Tibial nerve (tissue), 4 donors: ENCODE measurements around the gene SLC35B2. TPM values are rescaled to one million over a fixed set of nuclear protein-coding genes. Genes with fewer than 3 reads are reported as not detected.
A peak's percentile ranks its signal among the peaks of the same experiment; 100 is the strongest.

Experiments used
- DNase-seq, 2 donors: peaks; one replicate each; pipeline ENCODE4 v3.0.0-alpha.2; 2019; ENCODE audit warnings: low spot score in 2 of 2
- H3K27ac ChIP-seq, 4 donors: fragments of 200-600 bp; sonication (generic) in 3 of 4; one replicate each; pipeline ENCODE4 v1.5.1; 2017 to 2019; ENCODE audit warnings: mild to moderate bottlenecking in 1 of 4
- H3K27me3 ChIP-seq, 2 donors: fragments of 200-600 bp; sonication (generic) in 1 of 2; one replicate each; pipeline versions ENCODE4 v1.5.1 to v1.6.0; 2017 to 2019
- H3K36me3 ChIP-seq, 3 donors: fragments of 200-600 bp; sonication (generic); one replicate each; pipeline ENCODE4 v1.5.1; 2018 to 2019
- H3K4me1 ChIP-seq, 4 donors: fragments of 200-600 bp; sonication (generic) in 3 of 4; one replicate each; pipeline ENCODE4 v1.5.1; 2017 to 2019
- H3K4me3 ChIP-seq, 4 donors: fragments of 200-600 bp; sonication (generic) in 3 of 4; one replicate each; pipeline ENCODE4 v1.5.1; 2017 to 2019; ENCODE audit warnings: mild to moderate bottlenecking in 1 of 4, moderate library complexity in 1 of 4
- H3K9me3 ChIP-seq, 4 donors: fragments of 200-600 bp; sonication (generic) in 3 of 4; one replicate each; pipeline ENCODE4 v1.5.1; 2017 to 2019
- CTCF ChIP-seq, 5 experiments: fragments of 200-600 bp in 3 of 5; fragments of 450-650 bp in 2 of 5; sonication (generic) in 3 of 5; IDR thresholded peaks; one replicate each; pipeline ENCODE4 v1.5.1; 2016 to 2019; ENCODE audit warnings: antibody characterized with exemption in 5 of 5, mild to moderate bottlenecking in 3 of 5, moderate library complexity in 2 of 5
- EP300 ChIP-seq, 2 donors: sonication (generic); formaldehyde crosslinking; IDR thresholded peaks; one replicate each; pipeline ENCODE4 v1.6.1; 2017; ENCODE audit warnings: antibody characterized with exemption in 2 of 2, mild to moderate bottlenecking in 1 of 2
- POLR2A ChIP-seq, 2 donors: fragments of 450-650 bp; IDR thresholded peaks; one replicate each; pipeline ENCODE4 v1.6.1; 2017; ENCODE audit warnings: antibody characterized with exemption in 2 of 2, mild to moderate bottlenecking in 2 of 2, moderate library complexity in 2 of 2
- WGBS, 2 donors: methylation state at CpG; one replicate each; pipeline ENCODE4 v1.1.5; 2018; 5-methylcytosine and 5-hydroxymethylcytosine counted together
- total RNA-seq, 4 donors: library from RNA; depleted of rRNA; stranded (reverse); fragments of >200 nt; gene quantifications; one replicate each; pipeline ENCODE4 v1.1.0, GENCODE V29; 2016

The SLC35B2 gene
- total RNA-seq, 4 donors from 2014 or later: 28.0 to 34.1 (median 33.1) TPM

DNA sequence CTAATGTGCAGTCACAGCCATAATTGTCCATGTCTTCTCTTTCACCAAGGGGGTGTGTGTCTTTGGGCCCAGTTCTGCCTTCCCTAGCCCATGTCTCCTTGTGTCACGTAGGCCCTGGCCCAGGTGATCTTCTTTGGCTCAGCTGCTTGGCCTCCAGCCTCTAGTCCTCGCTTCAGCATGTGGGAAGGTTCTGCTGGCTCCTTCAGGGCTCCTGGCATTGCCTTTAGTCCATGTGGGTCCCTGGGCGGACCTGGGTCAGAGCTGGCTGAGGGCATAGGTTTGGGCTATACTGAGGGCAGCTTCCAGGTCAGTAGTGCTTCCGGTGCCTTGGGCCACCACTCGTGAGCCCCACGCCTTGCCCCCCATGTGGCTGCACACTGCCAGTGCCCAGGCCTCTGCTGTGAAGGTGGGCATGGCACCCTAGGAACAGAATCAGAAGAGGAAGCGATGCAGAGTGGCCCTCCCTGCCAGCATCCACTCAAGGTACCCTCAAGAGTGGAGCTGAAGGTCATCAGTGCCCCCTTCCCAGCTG is 43.0 kb upstream of the SLC35B2 start:
- Histone ChIP-seq H3K4me1 (peaks cover 0 to 17% (median 11%) of the 10 kb centered on the region in 4 donors), H3K27me3 (peaks cover 2 to 26% of the 10 kb centered on the region in 2 donors), H3K36me3 (peaks cover 0 to 59% (median 22%) of the 10 kb centered on the region in 3 donors), H3K4me3 (no peak overlapping the region), H3K27ac (no peak overlapping the region), H3K9me3 (no peaks in the 10 kb centered on the region)
- DNase-seq: no peak
- WGBS, 2 donors: 82 to 85% methylated on average over 3 to 7 of the region's 7 CpGs
- no peak for TF ChIP-seq CTCF (IDR thresholded peaks at IDR 0.05)

DNA sequence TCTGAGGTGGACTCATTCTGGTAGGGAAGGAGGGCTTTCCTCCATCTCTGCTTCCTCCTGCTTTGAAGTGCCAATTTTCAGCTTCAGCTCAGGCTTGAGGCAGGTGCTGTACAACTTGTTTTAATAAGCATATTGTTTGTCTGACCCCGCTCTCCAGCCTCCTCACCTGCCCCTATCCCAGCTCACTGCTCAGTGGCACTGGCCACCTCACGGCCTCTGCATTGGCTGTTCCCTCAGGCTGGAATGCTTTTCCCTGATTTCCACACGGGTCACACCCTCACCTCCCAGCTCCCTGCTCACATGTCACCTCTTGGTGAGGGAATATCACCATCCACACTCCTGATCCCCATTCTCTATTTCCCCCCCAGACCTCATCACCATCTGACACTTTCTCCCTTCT is 41.5 kb upstream of the SLC35B2 start:
- no peak for DNase-seq

GRCh38 chr6:44298055-44298803 is 40.9 kb upstream of the SLC35B2 start:
- Histone ChIP-seq H3K4me1 (peaks cover 0 to 17% (median 11%) of the 10 kb centered on the region in 4 donors), H3K27me3 (peaks cover 2 to 45% of the 10 kb centered on the region in 2 donors), H3K4me3 (no peak overlapping the region), H3K36me3 (peaks cover 0 to 38% (median 16%) of the 10 kb centered on the region in 3 donors), H3K27ac (no peak overlapping the region), H3K9me3 (no peaks in the 10 kb centered on the region)
- WGBS, 2 donors: 38 to 46% methylated on average over 19 to 20 of the region's 20 CpGs
- TF ChIP-seq CTCF (IDR thresholded peaks at IDR 0.05) (no peak), EP300 (IDR thresholded peaks at IDR 0.05) (no peak), POLR2A (IDR thresholded peaks at IDR 0.05) (no peak)
- no peak for DNase-seq

More for the DNA sequence above, 41.5 kb upstream of the SLC35B2 start:
- Histone ChIP-seq H3K27me3 (peaks cover 2 to 39% of the 10 kb centered on the region in 2 donors), H3K9me3 (no peaks in the 10 kb centered on the region), H3K4me3 (no peak overlapping the region), H3K27ac (no peak overlapping the region), H3K36me3 (peaks cover 0 to 44% (median 22%) of the 10 kb centered on the region in 3 donors), H3K4me1 (peaks cover 0 to 17% (median 11%) of the 10 kb centered on the region in 4 donors)
- TF ChIP-seq EP300 (IDR thresholded peaks at IDR 0.05) (no peak), POLR2A (IDR thresholded peaks at IDR 0.05) (no peak), CTCF (IDR thresholded peaks at IDR 0.05) (no peak)
- 80 to 87% methylated on average over 3 of the region's 3 CpGs for WGBS, 2 donors

GRCh38 chr6:44297063-44298038 is 40.0 kb upstream of the SLC35B2 start:
- Histone ChIP-seq H3K27ac (no peak overlapping the region), H3K4me1 (peaks cover 0 to 17% (median 11%) of the 10 kb centered on the region in 4 donors), H3K36me3 (peaks cover 0 to 29% (median 12%) of the 10 kb centered on the region in 3 donors), H3K4me3 (peak overlapping the region; percentile 29 to 57 (median 37)), H3K9me3 (no peaks in the 10 kb centered on the region), H3K27me3 (peaks cover 2 to 51% of the 10 kb centered on the region in 2 donors)
- TF ChIP-seq CTCF (IDR thresholded peaks at IDR 0.05): no peak
- no peak for TF ChIP-seq EP300 (IDR thresholded peaks at IDR 0.05)
- TF ChIP-seq POLR2A (IDR thresholded peaks at IDR 0.05): no peak
- DNase-seq: no peak
- 1% methylated on average over 24 to 59 of the region's 86 CpGs for WGBS, 2 donors
